ENCODE measurements around the gene SLMAP.

SLMAP gene

DNA sequence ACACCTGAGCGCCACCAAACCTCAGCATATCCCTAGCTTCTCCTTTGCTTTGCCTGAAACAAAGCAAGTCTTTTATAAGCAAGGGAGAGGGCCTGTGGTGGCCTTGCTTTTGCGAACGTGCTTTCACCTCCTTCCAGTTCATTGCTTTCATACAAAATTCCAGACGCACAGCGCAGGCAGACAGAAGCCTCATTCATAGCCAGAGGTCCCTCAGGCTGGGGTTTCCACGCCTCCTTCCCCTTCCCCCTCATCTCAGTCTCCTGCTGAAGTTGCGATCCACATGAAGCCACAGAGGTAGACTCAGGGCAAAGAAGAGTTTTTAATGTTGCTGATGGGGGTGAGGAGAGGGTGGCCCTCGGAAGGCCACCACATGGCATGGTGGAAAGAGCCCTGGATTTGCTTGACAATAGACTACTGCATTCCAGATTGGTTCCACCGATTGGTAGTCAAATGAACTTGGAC is 192.7 kb downstream of the SLMAP start:
- DNase-seq: no peak

DNA sequence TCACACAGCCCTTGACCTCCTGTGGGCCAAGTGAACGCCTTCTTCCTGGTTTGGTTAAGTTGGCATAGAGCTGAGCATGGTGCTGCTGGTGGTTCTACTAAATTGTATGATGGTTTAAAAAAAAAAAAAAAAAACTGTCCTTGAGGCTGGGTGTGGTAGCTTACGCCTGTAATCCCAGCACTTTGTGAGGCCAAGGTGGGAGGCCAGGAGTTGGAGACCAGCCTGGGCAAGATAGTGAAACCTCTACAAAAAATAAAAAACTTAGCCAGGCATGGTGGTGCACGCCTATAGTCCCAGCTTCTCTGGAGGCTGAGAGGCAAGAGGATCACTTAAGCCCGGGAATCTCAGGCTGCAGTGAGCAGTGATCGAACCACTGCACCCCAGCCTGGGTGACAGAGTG is 193.2 kb downstream of the SLMAP start:
- no peak for DNase-seq

DNA sequence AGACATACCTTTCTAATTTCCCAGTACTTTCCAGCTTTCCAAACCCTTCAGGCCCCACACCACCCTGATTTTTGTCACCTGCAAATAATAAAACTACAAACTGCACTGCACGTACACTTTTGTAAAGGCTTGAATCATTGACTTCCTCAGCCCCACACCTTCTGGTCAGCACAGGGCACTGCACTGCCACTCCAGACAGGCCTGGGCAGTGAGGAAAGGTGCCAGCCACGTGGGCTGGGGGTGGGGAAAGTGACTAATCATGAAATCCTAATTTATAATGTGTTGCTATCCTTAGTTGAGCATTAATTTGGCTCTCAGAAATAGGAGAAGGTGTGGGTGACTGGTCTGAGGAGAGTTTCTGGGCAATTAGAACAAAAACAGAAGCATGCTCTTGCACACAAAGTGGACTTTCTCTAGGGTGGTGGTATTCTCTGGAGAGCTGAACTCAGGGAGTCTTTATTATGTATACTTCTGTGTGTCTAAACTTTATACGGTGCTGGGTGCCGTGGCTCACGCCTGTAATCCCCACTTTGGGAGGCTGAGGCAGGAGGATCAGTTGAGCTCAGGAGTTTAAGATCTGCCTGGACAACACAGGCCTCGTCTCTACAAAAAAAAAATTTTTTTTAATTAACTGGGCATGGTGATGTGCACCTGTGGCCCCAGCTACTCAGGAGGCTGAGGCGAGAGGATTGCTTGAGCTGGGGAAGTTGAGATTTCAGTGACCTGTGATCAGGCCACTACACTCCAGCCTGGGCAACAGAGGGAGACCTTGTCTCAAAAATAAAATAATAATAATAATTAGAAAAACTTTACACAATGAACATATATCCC is 193.9 kb downstream of the SLMAP start:
- no peak for DNase-seq

DNA sequence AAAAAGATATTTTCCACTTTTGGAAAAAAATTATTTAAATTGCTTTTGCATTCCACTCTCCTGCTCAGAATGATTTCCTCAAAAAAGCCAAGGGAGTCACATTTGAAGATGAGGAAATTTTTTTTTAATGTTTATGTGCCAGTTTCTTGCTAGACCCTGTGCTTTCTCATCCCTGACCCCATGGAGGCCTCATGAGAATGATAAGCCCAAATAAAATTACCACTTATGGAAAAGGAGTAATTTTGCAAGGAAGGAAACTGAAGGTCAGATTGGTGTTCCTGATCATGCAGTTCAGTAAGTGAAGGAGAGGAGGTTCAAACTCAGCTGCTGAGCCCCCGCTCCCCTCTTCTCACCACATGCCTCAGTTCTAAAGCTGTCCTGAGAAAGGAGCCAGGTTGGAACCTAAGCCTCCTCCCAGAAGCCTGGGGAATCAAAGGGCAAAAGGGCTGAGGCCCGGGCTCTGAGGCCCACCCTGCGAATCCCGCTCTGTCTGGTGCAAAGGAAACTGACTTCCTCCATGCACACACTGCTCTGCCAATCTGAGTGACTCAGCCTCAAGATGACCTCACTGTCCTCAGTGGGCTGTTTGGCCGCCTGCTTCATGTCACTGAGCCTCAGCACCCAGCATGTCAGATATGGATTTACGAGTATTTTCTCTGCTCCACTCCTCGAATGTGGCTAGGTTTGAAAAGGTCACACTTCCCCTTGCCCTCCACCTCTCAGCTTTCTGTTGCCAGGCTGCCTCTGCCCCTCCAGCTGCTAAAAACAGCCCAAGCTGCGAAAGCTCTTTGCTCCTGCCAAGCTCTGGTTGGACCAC is 195.2 kb downstream of the SLMAP start:
- no peak for DNase-seq

DNA sequence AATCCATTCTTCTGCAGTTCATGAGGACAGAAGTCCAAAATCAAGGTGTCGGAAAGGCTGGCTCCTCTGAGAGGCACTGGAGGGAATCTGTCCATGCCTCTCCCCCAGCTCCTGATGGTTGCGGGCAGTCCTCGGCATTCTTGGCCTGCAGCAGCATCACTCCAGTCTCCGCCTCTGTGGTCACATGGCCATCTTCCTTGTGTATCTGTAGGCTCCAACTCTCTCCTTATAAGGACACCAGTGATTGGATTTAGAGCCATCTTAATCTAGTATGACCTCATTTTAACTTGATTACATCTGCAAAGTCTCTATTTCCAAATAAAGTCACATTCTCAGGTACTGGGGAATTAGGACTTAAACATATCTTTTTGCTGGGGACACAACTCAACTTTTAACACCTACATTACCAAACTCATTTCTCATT is 196.1 kb downstream of the SLMAP start:
- no peak for DNase-seq

DNA sequence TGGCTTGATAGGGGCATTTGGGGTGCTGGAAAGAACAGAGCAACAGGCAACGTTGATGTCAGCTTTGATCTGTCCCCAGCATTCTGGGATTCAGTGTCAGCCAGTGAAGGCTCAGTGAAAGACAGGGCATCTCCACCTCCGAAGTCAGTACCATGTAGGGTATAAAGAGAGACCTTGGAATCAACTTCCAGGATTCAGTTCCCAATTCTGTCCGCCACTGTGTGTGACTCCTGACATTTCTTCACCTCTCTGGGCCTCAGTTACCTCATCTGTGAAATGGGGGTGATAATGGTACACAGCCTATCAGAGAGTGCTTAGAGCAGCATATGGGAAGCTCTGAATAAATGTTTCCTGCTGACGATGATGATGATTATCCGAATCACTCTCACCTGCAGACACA is 196.5 kb downstream of the SLMAP start:
- DNase-seq: no peak

DNA sequence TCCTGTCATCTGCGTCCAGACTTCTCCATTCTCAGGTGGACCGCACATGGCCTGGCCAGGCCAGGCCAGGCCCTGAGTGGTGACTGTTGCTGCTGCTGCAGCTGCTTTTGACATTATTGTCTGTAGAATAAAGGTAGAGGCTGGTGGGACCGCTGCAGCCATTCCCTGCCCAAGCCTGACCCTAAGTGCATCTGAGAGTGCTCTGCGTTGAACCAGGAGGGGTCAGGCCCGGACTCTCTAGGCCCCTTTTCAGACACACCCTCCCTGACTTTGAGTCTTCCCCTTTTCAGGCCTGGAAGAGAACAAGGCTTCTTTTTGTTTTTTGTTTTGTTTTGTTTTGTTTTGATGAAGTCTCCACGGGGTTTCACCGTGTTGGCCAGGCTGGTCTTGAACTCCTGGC is 197.5 kb downstream of the SLMAP start:
- DNase-seq: no peak

DNA sequence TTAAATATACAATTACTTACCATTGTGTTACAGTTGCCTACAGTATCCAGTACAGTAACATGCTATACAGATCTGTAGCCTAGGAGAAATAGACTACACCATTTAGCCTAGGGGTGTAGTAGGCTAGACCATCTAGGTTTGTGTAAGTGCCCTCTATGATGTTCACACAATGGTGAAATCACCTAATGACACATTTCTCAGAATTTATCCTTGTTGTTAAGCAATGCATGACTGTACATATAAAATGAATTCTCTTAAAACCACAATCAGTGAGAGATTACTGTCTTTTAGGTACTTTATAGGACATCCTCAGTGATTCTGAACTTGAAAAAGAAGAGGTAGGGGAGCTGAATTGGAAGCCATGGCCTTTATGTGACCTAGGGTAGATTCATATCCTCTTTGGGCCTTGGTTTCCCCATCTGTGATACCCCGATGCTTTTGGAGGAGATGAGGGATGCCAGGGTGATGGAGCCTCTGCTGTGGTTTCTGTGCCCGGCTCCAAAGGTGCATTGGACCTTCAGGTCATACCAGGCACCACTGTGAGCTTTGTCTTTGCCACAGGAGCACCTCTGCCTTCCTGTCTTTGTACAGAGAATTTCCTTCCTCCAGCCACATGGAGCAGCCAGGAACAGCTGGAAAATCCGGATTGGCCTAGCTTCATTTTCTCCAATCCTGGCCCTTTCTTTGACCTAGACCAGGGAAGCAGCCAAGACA is 200.2 kb downstream of the SLMAP start:
- no peak for DNase-seq

DNA sequence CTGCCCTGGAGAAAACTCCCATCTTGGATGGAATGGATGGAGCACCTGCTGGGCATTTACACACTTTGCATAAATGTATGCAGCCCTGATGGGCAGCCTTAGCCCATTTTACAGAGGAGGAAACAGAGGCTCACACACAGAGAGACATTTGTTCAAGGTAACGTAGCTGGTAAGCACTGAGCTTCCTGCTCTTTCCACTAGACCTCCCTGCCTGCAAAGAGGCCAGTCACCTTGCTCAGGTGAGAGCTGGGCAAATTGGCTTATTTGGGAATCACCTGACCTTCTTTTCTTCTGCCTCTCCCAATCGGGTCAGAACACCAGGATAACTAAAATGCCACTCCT is 200.7 kb downstream of the SLMAP start:
- DNase-seq: no peak

DNA sequence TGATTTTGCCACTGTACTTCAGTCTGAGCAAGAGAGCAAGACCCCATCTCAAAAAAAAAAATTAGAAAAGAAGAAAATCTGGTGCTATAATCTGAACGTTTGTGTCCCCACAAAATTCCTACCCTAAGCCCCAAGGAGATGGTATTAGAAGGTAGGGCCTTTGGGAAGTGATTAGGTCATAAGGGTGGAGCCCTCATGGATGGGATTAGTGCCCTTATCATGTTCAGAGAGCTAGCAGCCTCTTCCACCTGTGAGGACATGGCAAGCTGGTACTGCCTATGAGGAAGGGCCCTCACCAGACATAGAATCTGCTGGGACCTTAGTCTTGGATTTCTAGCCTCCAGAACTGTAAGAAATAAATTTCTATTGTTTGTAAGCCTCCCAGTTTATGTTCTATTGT is 201.7 kb downstream of the SLMAP start:
- DNase-seq: no peak

DNA sequence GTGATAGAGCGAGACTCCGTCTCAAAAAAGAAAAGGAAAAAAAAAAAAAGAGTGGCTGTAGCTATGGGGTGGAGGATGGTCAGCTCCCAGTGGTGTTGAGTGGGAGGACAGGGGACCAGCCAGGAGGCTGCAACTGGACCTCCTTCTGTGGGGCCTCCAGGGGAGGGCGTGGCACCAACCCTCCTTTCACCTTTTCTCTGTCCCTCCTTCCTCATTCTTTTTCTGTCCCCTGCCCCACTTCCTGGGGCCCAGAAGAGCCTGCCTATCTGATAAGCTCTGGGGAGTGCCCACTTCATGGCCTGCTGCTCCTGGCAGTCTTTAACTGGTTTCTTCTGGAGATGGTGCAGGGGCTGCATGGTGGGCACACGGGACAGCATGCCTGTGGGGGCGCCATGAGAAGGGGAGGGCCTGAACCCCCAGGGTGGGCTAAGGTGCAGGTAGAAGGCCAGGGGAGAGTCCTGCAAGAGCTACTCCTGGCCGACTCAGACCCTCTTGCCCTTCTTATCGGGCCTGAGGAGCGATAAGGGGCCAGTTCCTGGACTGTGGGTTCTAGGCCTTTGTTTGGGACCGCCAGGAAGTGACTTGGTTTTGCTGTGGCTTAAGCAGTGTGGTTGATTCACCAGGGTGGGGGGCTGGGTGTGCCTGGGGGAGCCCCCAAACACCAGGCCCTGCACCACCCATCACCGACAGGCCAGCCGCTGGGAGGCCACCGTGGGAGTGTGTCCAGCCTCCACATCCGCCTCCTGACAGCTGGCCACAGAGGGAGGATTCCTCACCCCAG is 202.7 kb downstream of the SLMAP start:
- no peak for DNase-seq

DNA sequence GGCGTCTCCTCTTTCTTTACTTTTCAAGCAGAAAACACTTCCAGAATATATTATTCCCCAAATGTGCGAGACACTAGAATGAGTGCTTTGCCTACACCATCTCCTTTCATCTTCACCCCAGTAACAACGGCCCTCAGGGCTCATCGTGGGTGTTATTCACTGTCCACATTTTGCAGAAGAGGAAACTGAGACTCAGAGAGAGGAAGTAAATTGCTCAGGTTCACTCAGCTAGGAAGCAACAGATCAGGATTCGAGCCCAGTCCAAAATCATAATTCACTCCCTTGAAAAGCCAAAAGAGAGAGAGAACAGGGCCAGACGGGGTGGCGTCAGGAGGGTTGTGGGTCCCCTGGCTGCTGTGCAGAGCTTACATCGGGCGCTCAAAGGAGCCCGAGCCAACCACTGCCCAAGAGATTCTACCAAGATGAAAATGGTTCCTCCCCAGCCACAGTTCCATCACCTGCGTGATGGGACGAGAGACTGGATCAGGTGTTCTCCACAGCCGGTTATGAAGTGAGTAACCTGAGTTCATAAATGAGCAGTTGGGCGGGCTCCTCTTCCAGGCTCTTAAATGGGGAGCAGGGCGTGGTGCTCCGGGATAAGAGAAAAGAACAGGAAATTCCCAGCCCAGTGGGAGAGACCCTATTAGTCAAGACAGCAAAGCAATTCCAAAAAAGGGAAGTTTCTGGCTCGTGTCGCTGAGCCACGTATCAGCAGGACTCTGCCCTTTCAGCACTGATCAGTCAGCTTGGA is 203.5 kb downstream of the SLMAP start:
- DNase-seq: no peak

DNA sequence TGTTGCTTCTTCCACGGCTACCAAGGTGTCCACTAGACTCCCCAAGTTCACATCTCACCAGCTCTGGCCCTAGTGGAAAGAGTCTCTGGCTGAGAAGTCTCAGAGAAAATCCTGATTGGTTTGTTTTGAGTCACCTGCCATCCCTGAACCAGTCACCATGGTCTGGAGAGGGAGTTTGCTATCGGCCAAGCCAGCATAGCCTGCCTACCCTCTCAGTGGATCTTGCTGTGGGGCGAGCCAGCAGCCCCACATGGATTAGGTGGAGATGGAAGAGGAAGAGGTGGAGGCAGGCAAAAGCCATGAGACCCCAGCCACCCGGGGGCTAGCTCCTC is 204.0 kb downstream of the SLMAP start:
- DNase-seq: no peak

DNA sequence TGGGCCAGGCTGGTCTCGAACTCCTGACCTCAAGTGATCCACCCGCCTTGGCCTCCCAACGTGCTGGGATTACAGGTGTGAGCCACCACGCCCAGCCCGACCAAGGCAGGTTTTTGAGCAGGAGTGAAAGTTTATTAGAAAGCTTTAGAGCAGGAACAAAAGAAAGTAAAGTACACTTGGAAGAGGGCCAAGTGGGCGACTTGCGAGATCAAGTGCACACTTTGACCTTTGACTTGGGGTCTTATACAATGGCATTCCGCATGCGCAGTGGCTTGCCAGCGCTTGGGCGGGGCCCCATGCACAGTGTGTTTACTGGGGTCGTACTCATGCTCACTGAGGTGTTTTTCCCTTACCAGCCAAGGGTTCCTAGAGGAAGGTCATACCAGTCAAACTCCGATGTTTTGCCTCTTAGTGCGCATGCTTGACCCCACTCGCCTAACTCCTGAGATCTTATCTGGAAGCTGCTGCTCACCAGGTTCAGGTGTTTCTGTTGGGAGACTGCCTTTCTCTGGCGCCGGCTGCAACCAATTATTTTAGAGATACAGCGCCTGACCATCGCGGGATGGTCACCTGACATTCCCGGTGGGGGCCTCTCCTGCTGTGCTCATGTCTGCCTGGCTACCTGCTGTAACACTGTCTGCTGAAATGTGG is 205.2 kb downstream of the SLMAP start:
- DNase-seq: no peak

DNA sequence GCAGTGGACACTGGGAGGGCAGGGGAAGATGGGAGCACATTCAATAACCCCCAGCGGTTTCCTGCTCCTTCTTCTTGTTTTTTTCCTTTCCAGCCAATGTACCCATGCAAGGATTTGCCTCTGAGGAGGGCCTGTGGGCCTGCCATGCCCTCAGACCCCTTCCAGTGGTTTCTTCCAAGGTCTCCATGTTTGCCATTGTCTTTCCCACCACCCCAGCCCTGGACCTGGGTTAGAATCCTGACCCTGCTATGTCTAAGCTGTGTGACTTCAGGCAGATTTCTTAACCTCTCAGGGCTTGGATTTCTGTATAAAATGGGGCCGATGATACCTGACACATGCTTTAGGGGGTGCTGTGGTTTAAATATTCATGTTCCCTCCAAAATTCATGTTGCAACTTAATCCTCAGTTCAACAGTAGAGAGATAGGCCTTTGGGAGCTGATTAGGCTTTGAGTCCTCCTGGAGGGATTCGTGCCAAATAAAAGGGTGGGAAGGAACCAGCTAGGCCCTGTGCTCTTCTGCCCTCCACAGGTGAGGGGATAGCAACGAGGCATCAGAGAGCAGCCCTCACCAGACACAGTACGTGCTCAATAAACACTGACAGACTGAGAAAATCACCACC is 205.8 kb downstream of the SLMAP start:
- DNase-seq: no peak

DNA sequence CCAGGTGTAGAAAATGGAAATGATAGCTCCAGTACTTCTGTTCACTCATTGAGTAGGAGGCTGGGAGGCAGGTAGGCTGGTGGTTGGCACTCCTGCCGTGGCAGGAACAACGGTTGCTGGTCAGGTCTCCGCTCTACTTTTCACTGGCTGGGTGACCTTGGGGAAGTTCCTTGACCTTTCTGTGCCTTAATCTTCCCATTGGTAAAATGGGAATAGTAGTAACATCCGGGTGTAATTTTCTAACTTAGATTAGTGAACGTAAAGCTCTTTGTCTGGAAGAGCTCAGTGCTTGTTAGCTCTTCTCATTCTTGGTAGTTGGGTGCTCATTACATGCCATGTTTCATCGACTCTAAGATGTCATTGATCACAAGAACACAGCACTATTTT is 206.3 kb downstream of the SLMAP start:
- no peak for DNase-seq

DNA sequence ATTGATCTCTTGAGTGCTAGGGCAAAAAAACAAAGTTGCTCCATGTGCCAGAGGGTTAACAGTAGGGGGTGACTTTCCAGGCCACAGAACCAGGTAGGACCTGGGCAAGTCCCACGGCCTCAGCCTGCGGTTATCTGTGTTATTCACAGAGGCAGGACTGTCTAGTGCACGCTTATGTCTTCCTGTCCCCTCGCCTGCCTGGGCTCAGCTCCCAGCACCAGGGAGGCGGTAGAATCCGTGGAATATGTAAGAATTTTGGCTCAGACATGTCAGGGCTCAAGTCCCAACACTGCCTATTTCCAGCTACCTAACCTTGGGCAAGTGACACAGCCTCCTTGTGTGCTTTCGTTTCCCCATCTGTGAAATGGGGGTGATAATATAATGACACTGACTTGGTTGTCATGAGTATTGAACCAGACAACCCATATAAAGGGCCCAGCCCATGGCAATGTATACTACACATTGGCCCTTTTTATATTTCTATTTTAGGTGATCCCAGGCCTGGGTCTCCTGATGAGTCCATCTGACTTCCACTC is 207.8 kb downstream of the SLMAP start:
- DNase-seq: no peak

DNA sequence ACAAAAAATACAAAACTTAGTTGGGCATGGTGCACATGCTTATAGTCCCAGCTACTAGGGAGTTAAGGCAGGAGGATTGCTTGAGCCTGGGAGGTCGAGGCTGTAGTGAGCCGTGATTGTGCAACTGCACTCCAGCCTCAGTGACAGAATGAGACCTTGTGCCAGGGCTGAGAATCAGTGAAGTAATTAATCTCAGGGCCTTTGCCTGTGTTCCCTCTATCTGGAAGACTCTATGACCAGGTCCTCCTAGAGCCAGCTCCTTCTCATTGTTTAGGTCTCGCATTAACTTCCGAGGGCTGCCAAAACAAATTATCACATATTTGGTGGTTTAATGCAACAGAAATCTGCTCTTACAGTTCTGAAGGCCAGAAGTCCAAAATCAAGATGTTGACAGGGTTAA is 210.7 kb downstream of the SLMAP start:
- no peak for DNase-seq

DNA sequence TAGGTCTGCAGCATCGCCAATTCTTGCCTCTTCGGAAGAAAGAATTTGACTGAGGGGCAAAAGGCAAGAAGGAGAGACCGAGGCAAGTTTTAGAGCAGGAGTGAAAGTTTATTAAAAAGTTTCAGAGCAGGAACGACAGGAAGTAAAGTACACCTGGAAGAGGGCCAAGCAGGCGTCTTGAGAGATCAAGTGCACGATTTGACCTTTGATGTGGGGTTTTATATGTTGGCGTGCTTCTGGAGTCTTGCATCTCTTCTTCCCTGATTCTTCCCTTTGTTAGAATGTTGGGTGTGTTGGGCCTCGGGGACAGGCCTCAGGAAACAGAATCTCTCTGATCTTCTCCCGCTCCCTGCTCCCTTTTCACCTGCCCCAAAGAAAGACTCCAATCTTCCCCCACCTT is 211.5 kb downstream of the SLMAP start:
- DNase-seq: no peak

DNA sequence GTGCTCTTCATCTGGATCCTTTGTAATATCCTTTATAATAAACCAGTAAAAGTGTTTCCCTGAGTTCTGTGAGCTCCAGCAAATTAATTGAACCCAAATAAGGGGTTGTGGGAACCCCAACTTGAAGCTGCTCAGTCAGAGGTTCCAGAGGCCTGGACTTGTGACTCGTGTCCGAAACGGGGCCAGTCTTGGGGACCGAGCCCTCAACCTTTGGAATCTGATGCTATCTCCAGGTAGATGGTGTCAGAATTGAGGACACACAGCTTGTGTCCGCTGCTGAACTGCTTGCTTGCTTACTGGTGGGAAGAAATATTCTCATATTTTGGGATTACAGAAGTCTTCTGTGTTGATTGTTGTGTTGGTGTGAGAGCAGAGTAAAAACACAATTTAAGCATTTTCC is 212.4 kb downstream of the SLMAP start:
- no peak for DNase-seq

DNA sequence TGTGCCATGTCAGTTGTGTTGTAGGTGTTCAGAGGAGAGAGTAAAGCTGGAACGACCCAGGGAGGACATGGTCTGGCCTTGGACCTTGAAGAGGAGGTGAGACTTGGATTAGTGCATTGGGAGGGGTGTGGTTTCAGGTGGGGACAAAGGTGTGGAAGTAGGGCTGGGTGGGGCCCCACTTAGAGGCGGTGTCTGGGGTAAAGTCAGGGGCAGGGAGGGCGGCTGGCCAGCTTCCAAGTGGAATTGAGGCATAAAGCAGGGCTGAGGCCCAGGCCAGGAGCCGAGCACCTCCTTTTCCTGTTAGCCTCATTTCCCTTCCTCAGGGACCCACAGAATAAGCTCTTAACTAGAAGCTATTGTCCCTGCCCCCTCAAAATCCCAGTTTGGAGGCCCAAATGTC is 215.9 kb downstream of the SLMAP start:
- no peak for DNase-seq

Measured in activated effector memory CD4-positive, alpha-beta T cell treated with Interleukin-2 at 50 U/mL for 16 hours (primary cell).